Natural killer cell (primary cell): ENCODE data around the gene CAVIN1. TPM values are rescaled to one million over a fixed set of nuclear protein-coding genes. Genes with fewer than 3 reads are reported as not detected.

Experiments used
- ATAC-seq, 3 donors: fragments of 150-1000 bp in 2 of 3; fragments of 200-7000 bp in 1 of 3; cut with Tn5 transposase; 1 replicate in 1 of 3; 2 replicates in 2 of 3; pipeline ENCODE4 v1.10.0; 2021; ENCODE audit warnings: mild to moderate bottlenecking in 2 of 3, moderate library complexity in 2 of 3
- DNase-seq, 2 donors: peaks; one replicate each; pipeline versions ENCODE4 v3.0.0 to v3.0.0-alpha.2; 2013 to 2021; ENCODE audit warnings: mixed read lengths in 1 of 2
- H3K27ac ChIP-seq: one replicate; pipeline ENCODE4 v1.5.1; 2013; ENCODE audit warnings: mild to moderate bottlenecking, low read length
- H3K27me3 ChIP-seq: one replicate; pipeline ENCODE4 v1.6.1; 2013; ENCODE audit warnings: low read length; ENCODE audit not compliant: control insufficient read depth, insufficient read depth
- H3K36me3 ChIP-seq: one replicate; pipeline ENCODE4 v1.6.1; 2013; ENCODE audit warnings: low read length; ENCODE audit not compliant: control insufficient read depth, insufficient read depth
- H3K4me1 ChIP-seq: one replicate; pipeline ENCODE4 v1.6.1; 2013; ENCODE audit warnings: low read length; ENCODE audit not compliant: control insufficient read depth, insufficient read depth
- H3K4me3 ChIP-seq: one replicate; pipeline ENCODE4 v1.5.1; 2013; ENCODE audit warnings: low read length
- H3K9me3 ChIP-seq: one replicate; pipeline ENCODE4 v1.6.1; 2013; ENCODE audit warnings: low read length; ENCODE audit not compliant: control insufficient read depth, insufficient read depth
- H3K27ac Mint-ChIP-seq, 2 donors: one replicate each; pipeline ENCODE4 v1.8.0; 2022; ENCODE audit warnings: mild to moderate bottlenecking in 2 of 2, mixed read lengths in 2 of 2, moderate library complexity in 1 of 2
- H3K27me3 Mint-ChIP-seq, 2 donors: one replicate each; pipeline ENCODE4 v1.8.0; 2022; ENCODE audit warnings: low read depth in 2 of 2, mixed read lengths in 2 of 2
- H3K36me3 Mint-ChIP-seq: one replicate; pipeline ENCODE4 v1.8.0; 2022; ENCODE audit warnings: mixed read lengths
- H3K4me1 Mint-ChIP-seq, 2 donors: one replicate each; pipeline ENCODE4 v1.8.0; 2022; ENCODE audit warnings: mixed read lengths in 2 of 2
- H3K4me3 Mint-ChIP-seq: one replicate; pipeline ENCODE4 v1.8.0; 2022; ENCODE audit warnings: mild to moderate bottlenecking, moderate library complexity, mixed read lengths
- H3K9me3 Mint-ChIP-seq, 2 donors: one replicate each; pipeline ENCODE4 v1.8.0; 2022; ENCODE audit warnings: mixed read lengths in 2 of 2
- CTCF ChIP-seq: fragments of 200-600 bp; IDR thresholded peaks from one replicate; pipeline ENCODE4 v1.8.0; 2022; ENCODE audit warnings: antibody characterized with exemption
- WGBS: methylation state at CpG from one replicate; pipeline ENCODE4 v1.1.7; 2013; ENCODE audit warnings: missing lambda C conversion rate; ENCODE audit not compliant: insufficient coverage; 5-methylcytosine and 5-hydroxymethylcytosine counted together
- intact Hi-C: fragments of 100-400 bp; cut with micrococcal nuclease; formaldehyde crosslinking; loops from one replicate; pipeline ENCODE4 v1.14.2; 2022
- total RNA-seq, 4 donors: library from RNA; stranded (reverse); fragments of 120-200 nt in 1 of 4; gene quantifications; one replicate each; pipeline versions ENCODE4 v1.2.3 to v1.2.4, GENCODE V29; 2013 to 2022

CAVIN1 gene
- total RNA-seq, 3 donors from 2014 or later (not counting 1 experiment from before 2014, with no cell fraction given), result 0.11 to 0.20 TPM; not detected in 1

GRCh38 chr17:42431758-42432161 is 8.7 kb upstream of the CAVIN1 start:
- H3K4me3 ChIP-seq, result no peak overlapping the region
- peaks cover 5% of the 10 kb centered on the region for H3K27me3 ChIP-seq
- H3K27ac ChIP-seq, result no peak overlapping the region
- Mint-ChIP-seq H3K4me3 (no peak overlapping the region), H3K9me3 (no peaks in the 10 kb centered on the region), H3K36me3 (no peaks in the 10 kb centered on the region), H3K27ac (no peak overlapping the region), H3K4me1 (peaks cover 0 to 4% of the 10 kb centered on the region in 2 donors), H3K27me3 (peaks cover 16 to 25% of the 10 kb centered on the region in 2 donors)
- DNase-seq (no peak), ATAC-seq (no peak)
- intact Hi-C loops, result loop anchor here (10.0 kb wide), 1 partner anchor 53 kb away; no protein-coding TSS in a partner anchor
- no peaks in the 10 kb centered on the region for H3K4me1 ChIP-seq
- no peak for TF ChIP-seq CTCF
- H3K9me3 ChIP-seq, result no peaks in the 10 kb centered on the region
- H3K36me3 ChIP-seq, result no peaks in the 10 kb centered on the region
- 89% methylated on average over 3 of the region's 3 CpGs for WGBS

GRCh38 chr17:42429726-42430447 is 6.8 kb upstream of the CAVIN1 start:
- TF ChIP-seq CTCF, result no peak
- intact Hi-C loops, result loop anchor here (10.0 kb wide), 1 partner anchor 55 kb away; no protein-coding TSS in a partner anchor
- no peaks in the 10 kb centered on the region for H3K9me3 ChIP-seq
- Mint-ChIP-seq H3K4me1 (peaks cover 0 to 4% of the 10 kb centered on the region in 2 donors), H3K27me3 (peaks cover 20 to 25% of the 10 kb centered on the region in 2 donors), H3K9me3 (no peaks in the 10 kb centered on the region), H3K36me3 (no peaks in the 10 kb centered on the region), H3K27ac (no peak overlapping the region), H3K4me3 (no peak overlapping the region)
- no peaks in the 10 kb centered on the region for H3K4me1 ChIP-seq
- DNase-seq (no peak), ATAC-seq (no peak)
- H3K27ac ChIP-seq, result no peak overlapping the region
- no peaks in the 10 kb centered on the region for H3K36me3 ChIP-seq
- H3K27me3 ChIP-seq, result peaks cover 5% of the 10 kb centered on the region
- 84% methylated on average over 2 of the region's 3 CpGs for WGBS
- H3K4me3 ChIP-seq, result no peak overlapping the region

- no peaks in the 10 kb centered on the region for H3K36me3 ChIP-seq
- peak; percentile 51 for TF ChIP-seq CTCF
- H3K4me1 ChIP-seq, result peaks cover under 1% of the 10 kb centered on the region
- no peak overlapping the region for H3K27ac ChIP-seq
- DNase-seq (peak in 1 of 2 donors; percentile 77), ATAC-seq (peak; percentile 66 to 80 (median 76))
- H3K27me3 ChIP-seq, result peaks cover 13% of the 10 kb centered on the region
- Mint-ChIP-seq H3K4me1 (peaks cover 0 to 4% of the 10 kb centered on the region in 2 donors), H3K9me3 (no peaks in the 10 kb centered on the region), H3K4me3 (no peak overlapping the region), H3K27ac (no peak overlapping the region), H3K27me3 (peaks cover 21 to 27% of the 10 kb centered on the region in 2 donors), H3K36me3 (no peaks in the 10 kb centered on the region)
- H3K9me3 ChIP-seq, result no peaks in the 10 kb centered on the region
- H3K4me3 ChIP-seq, result no peak overlapping the region
- intact Hi-C loops, result loop anchor here (1.0 kb wide), 2 partner anchors 89 to 99 kb away; no protein-coding TSS in a partner anchor
- 50% methylated on average over 3 of the region's 4 CpGs for WGBS
Observed at GRCh38 chr17:42428141-42428944, 5.3 kb upstream of the CAVIN1 start.
